Measurements from ENCODE around the gene CLTCL1. TPM values are rescaled to one million over a fixed set of nuclear protein-coding genes. Genes with fewer than 3 reads are reported as not detected.

Gene CLTCL1
- total and polyA plus RNA-seq, 12 donors: 13.0 to 62.8 (median 21.8) TPM

GRCh38 chr22:19222242-19223005, 69.1 kb downstream of the CLTCL1 start:
- intact Hi-C loops (cut with DNase I): loop anchor here in 1 of 2 donors (10.0 kb wide), 1 partner anchor 62 kb away; no protein-coding TSS in a partner anchor
- WGBS, 4 donors: 81 to 88% (median 84%) methylated on average over 10 to 11 of the region's 11 CpGs

GRCh38 chr22:19220867-19221266, 70.7 kb downstream of the CLTCL1 start:
- 80 to 94% (median 91%) methylated on average over 3 of the region's 3 CpGs for WGBS, 4 donors
- intact Hi-C loops (cut with DNase I): loop anchor here in 1 of 2 donors (10.0 kb wide), 1 partner anchor 64 kb away; no protein-coding TSS in a partner anchor

More at GRCh38 chr22:19222242-19223005, 69.1 kb downstream of the CLTCL1 start:
- H3K9me3 ChIP-seq (replicated peaks in 1 of 3): no peaks in the 10 kb centered on the region
- H3K36me3 ChIP-seq (replicated peaks in 1 of 2): peaks cover 0 to 16% of the 10 kb centered on the region in 2 donors
- H3K4me3 ChIP-seq: no peak overlapping the region
- H3K27me3 ChIP-seq: no peaks in the 10 kb centered on the region
- TF ChIP-seq CTCF (IDR thresholded peaks at IDR 0.05) (no peak), POLR2A (IDR thresholded peaks at IDR 0.05) (no peak)
- no peak overlapping the region for H3K27ac ChIP-seq
- peaks cover 0 to 4% of the 10 kb centered on the region in 2 donors for H3K4me1 ChIP-seq (replicated peaks in 1 of 2)
- DNase-seq: peak in 1 of 7 donors; percentile 7

GRCh38 chr22:19218541-19219233, 72.8 kb downstream of the CLTCL1 start:
- H3K36me3 ChIP-seq (replicated peaks in 1 of 2): peaks cover 0 to 19% of the 10 kb centered on the region in 2 donors
- peaks cover 0 to 4% of the 10 kb centered on the region in 2 donors for H3K4me1 ChIP-seq (replicated peaks in 1 of 2)
- WGBS, 4 donors: 53 to 76% (median 67%) methylated on average over 5 of the region's 5 CpGs
- intact Hi-C loops (cut with DNase I): no loop called here
- no peak overlapping the region for H3K4me3 ChIP-seq
- no peak overlapping the region for H3K27ac ChIP-seq
- no peaks in the 10 kb centered on the region for H3K27me3 ChIP-seq
- no peak for TF ChIP-seq POLR2A (IDR thresholded peaks at IDR 0.05)
- no peak for TF ChIP-seq CTCF (IDR thresholded peaks at IDR 0.05)
- no peak for DNase-seq
- H3K9me3 ChIP-seq (replicated peaks in 1 of 3): no peaks in the 10 kb centered on the region

More at GRCh38 chr22:19220867-19221266, 70.7 kb downstream of the CLTCL1 start:
- no peak for TF ChIP-seq POLR2A (IDR thresholded peaks at IDR 0.05)
- no peak for TF ChIP-seq CTCF (IDR thresholded peaks at IDR 0.05)
- Histone ChIP-seq H3K27me3 (no peaks in the 10 kb centered on the region), H3K9me3 (replicated peaks in 1 of 3) (no peaks in the 10 kb centered on the region), H3K36me3 (replicated peaks in 1 of 2) (peaks cover 0 to 15% of the 10 kb centered on the region in 2 donors), H3K4me3 (no peak overlapping the region), H3K27ac (no peak overlapping the region), H3K4me1 (replicated peaks in 1 of 2) (peaks cover 0 to 4% of the 10 kb centered on the region in 2 donors)
- peak in 1 of 7 donors; percentile 9 for DNase-seq

- no peak overlapping the region for H3K4me3 ChIP-seq
- no peak for DNase-seq
- no peaks in the 10 kb centered on the region for H3K9me3 ChIP-seq (replicated peaks in 1 of 3)
- TF ChIP-seq CTCF (IDR thresholded peaks at IDR 0.05) (no peak), POLR2A (IDR thresholded peaks at IDR 0.05) (no peak)
- H3K36me3 ChIP-seq (replicated peaks in 1 of 2): peaks cover 0 to 19% of the 10 kb centered on the region in 2 donors
- H3K27ac ChIP-seq: no peak overlapping the region
- intact Hi-C loops (cut with DNase I): no loop called here
- no peaks in the 10 kb centered on the region for H3K27me3 ChIP-seq
- H3K4me1 ChIP-seq (replicated peaks in 1 of 2): peaks cover 0 to 4% of the 10 kb centered on the region in 2 donors
- 93 to 98% (median 93%) methylated on average over 5 of the region's 5 CpGs for WGBS, 4 donors
These were observed 74.9 kb downstream of the CLTCL1 start for GRCh38 chr22:19216579-19216978.
